Measurements from ENCODE around the gene BTBD1. TPM values are rescaled to one million over a fixed set of nuclear protein-coding genes. Genes with fewer than 3 reads are reported as not detected.
"Not testable (repeated sequence)": the region's sequence is repeated elsewhere in the genome, so short reads cannot be mapped to it uniquely, and the experiment has no call there.

The BTBD1 gene
- total and polyA plus RNA-seq, 7 donors = 32.1 to 82.4 (median 64.2) TPM

DNA sequence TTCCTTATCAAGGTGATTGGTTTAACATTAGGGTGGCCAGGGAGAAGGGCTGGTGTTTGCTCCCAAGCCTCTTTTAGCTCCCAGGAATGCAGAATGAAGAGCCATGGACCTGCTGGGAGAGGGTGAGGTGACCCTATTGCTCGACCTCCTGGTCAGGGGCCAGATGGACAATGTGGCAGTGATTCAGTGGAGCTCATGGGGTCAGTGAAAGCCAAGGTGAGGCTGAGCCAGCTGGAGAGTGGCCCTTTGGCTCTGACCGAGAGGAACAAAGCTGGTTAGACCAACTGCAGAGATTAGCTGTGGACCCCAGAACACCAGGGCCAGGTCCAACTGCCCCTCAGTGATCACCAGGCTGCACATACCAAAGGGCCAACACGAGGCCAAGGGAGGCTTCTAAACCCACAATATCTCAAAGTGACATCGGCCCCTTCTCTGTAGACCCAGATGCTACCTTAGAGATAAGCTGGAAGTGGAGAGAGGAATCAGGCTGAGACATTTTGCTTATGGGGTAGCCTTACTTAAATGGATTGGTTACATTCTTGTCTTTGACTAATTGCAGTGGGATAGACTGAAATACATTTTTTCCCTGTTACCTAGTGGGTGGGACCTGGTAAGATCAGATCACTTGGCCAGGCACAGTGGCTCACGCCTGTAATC is 15.8 kb upstream of the BTBD1 start:
- Histone ChIP-seq H3K4me3 (no peak overlapping the region), H3K27me3 (peaks cover 0 to 18% (median 4%) of the 10 kb centered on the region in 3 donors), H3K27ac (no peak overlapping the region), H3K36me3 (no peaks in the 10 kb centered on the region), H3K9me3 (no peaks in the 10 kb centered on the region), H3K4me1 (no peaks in the 10 kb centered on the region)
- TF ChIP-seq EP300 (IDR thresholded peaks at IDR 0.05) (no peak), POLR2A (IDR thresholded peaks at IDR 0.05) (no peak), POLR2AphosphoS5 (IDR thresholded peaks at IDR 0.05) (no peak)
- no peak for DNase-seq
- intact Hi-C loops (cut with DNase I) = no loop called here
- 72 to 84% methylated on average over 5 of the region's 5 CpGs for WGBS, 2 donors

DNA sequence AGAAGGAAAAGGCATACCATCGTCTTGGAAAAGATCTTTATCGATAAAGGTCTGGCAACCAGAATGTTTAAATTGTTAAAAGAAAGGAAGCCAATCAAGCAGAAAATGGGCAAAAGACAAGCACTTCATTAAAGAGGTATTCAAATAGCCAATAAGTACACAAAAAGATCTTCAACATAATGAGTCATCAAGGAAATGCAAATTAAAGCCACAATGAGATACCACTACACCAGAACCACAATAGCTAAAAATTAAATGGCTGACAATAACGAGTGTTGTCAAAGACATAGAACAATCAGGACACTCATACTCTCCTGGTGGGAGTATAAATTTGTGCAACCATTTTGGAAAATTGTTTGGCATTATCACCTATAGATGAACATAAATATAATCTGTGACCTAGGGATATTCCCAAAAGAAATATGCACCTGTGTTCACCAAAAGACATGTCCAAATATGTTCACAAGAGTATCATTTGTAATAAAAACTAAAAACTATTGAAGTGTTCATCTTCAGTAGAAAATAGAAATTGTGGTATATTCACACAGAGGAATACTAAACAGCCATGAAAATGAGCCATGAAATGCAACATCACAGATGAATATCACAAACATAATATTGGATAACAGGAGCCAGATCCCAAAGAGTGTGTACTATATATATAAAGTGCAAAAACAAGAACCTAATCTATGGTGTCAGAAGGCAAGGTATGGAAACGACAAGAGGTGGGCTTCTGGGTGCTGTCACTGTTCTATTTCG is 14.4 kb upstream of the BTBD1 start:
- WGBS, 2 donors = 84 to 86% methylated on average over 5 of the region's 5 CpGs
- DNase-seq = no peak
- intact Hi-C loops (cut with DNase I) = no loop called here
- Histone ChIP-seq H3K27me3 (peaks cover 0 to 20% (median 4%) of the 10 kb centered on the region in 3 donors), H3K9me3 (no peaks in the 10 kb centered on the region), H3K36me3 (no peaks in the 10 kb centered on the region), H3K27ac (no peak overlapping the region), H3K4me1 (no peaks in the 10 kb centered on the region), H3K4me3 (no peak overlapping the region)
- TF ChIP-seq, protein P1, sequence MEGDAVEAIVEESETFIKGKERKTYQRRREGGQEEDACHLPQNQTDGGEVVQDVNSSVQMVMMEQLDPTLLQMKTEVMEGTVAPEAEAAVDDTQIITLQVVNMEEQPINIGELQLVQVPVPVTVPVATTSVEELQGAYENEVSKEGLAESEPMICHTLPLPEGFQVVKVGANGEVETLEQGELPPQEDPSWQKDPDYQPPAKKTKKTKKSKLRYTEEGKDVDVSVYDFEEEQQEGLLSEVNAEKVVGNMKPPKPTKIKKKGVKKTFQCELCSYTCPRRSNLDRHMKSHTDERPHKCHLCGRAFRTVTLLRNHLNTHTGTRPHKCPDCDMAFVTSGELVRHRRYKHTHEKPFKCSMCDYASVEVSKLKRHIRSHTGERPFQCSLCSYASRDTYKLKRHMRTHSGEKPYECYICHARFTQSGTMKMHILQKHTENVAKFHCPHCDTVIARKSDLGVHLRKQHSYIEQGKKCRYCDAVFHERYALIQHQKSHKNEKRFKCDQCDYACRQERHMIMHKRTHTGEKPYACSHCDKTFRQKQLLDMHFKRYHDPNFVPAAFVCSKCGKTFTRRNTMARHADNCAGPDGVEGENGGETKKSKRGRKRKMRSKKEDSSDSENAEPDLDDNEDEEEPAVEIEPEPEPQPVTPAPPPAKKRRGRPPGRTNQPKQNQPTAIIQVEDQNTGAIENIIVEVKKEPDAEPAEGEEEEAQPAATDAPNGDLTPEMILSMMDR (IDR thresholded peaks at IDR 0.05) = no peak
- no peak for TF ChIP-seq POLR2AphosphoS5 (IDR thresholded peaks at IDR 0.05)
- TF ChIP-seq EP300 (IDR thresholded peaks at IDR 0.05) = no peak
- TF ChIP-seq POLR2A (IDR thresholded peaks at IDR 0.05) = no peak

DNA sequence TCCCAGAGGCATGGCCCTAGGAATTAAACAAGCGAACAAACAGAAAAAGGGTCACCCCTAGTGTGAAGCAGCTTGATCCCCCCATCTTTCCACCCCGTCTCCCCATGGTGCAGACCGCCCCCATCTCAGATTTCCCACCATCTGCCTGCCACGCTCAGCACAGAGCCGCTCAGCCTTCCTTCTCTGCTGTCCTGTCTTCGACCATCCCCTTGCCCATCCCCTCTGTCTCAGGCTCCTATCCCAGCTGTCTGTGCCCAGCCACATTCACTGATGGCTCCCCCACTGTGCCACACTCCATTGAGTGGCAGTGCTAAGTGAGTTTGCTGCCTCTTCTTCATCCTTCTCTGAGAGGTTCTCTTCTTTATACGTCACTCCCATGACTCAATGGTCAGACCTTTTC is 11.7 kb upstream of the BTBD1 start:
- Histone ChIP-seq H3K9me3 (peaks cover 0 to under 1% (median 0%) of the 10 kb centered on the region in 4 donors), H3K4me3 (no peak overlapping the region), H3K27me3 (peaks cover 0 to 20% (median 4%) of the 10 kb centered on the region in 3 donors), H3K4me1 (no peaks in the 10 kb centered on the region), H3K36me3 (no peaks in the 10 kb centered on the region), H3K27ac (no peak overlapping the region)
- intact Hi-C loops (cut with DNase I) = no loop called here
- WGBS, 2 donors = 71 to 79% methylated on average over 7 of the region's 7 CpGs
- no peak for DNase-seq
- TF ChIP-seq POLR2AphosphoS5 (IDR thresholded peaks at IDR 0.05) = no peak

DNA sequence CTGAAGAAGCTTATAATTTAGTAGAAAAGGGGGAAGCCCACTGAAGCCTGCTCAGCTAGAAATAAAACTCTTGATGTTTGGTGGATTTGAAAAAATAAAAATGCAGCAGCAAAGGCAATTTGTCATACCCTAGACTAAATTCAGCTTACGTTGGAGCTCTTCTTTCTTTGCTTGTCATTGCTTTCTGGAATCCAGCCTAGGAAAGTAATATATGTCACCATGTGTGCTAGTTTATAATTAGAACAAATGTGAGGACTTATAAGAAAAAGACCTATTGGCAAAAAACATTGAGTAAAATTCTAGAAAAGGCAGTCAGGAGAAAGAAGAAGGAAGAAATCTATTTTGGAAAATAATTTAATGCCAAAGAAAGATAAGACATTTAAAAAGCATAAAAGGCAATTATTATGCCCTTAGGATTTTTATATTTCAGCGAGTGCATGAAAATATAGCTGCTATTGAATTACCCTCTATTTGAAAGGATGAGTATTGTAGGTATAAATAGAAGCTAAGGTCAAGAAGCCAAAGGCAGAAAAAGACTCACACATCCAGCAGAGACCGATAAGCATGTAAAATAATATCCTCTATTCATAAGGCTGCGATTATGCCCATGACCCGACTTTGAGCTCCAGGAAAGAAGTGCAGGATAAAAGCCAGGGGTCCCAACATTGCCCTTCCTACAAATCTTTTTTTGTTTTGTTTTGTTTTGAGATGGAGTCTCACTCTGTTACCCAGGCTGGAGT is 10.6 kb upstream of the BTBD1 start:
- TF ChIP-seq POLR2AphosphoS5 (IDR thresholded peaks at IDR 0.05) (no peak), POLR2A (IDR thresholded peaks at IDR 0.05) (no peak), EP300 (IDR thresholded peaks at IDR 0.05) (no peak)
- TF ChIP-seq, protein P1 (IDR thresholded peaks at IDR 0.05) = no peak
- H3K4me3 ChIP-seq = no peak overlapping the region
- peaks cover 0 to 20% (median 4%) of the 10 kb centered on the region in 3 donors for H3K27me3 ChIP-seq
- H3K4me1 ChIP-seq = no peaks in the 10 kb centered on the region
- intact Hi-C loops (cut with DNase I) = no loop called here
- peaks cover 0 to 7% (median 2%) of the 10 kb centered on the region in 4 donors for H3K9me3 ChIP-seq
- 67 to 71% methylated on average over 5 of the region's 5 CpGs for WGBS, 2 donors
- H3K27ac ChIP-seq = no peak overlapping the region
- no peaks in the 10 kb centered on the region for H3K36me3 ChIP-seq
- DNase-seq = no peak

DNA sequence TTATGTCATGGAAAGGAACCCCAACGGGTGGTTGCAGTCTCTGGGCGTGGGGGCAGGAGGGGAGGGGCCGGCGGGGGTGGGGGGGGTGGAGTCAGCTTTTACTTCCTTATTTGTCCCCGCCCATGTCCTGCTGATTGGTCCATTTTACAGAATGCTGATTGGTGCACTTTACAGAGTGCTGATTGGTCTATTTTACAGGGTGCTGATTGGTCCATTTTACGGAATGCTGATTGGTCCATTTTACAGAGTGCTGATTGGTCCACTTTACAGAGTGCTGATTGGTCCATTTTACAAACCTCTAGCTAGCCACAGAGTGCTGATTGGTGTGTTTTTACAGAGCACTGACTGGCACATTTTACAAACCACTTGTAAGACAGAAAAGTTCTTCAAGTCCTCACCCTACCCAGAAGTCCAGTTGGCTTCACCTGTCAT is 2.2 kb upstream of the BTBD1 start:
- H3K27ac ChIP-seq; H3K4me3 ChIP-seq; H3K27me3 ChIP-seq; H3K36me3 ChIP-seq; H3K9me3 ChIP-seq; DNase-seq; intact Hi-C loops (cut with DNase I): not testable (repeated sequence)
- H3K4me1 ChIP-seq = peaks cover 0 to 23% (median 21%) of the 10 kb centered on the region in 4 donors
- WGBS, 2 donors = 41 to 56% methylated on average over 6 of the region's 6 CpGs

DNA sequence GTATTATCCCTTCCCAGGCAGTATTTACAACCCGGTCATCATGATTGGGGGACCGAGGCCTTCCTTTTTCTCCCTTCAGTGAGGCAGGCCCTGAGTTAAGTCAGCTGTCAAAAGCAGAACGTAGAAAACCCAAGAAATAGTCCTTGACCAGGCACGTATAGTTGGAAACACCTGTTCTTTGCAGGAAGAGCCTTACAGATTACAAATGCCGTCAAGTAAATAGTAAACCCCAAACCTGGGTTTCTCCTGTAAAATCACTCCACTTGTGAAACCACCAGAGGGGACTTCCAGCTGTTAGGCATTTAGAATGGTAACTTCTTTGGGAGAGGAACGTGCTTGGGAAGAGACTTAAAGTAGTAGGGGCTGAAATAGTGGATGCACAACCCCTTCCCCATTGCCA is 1.0 kb upstream of the BTBD1 start:
- WGBS, 2 donors = 81 to 89% methylated on average over 6 of the region's 6 CpGs
- intact Hi-C loops (cut with DNase I) = no loop called here
- Histone ChIP-seq H3K4me3 (no peak overlapping the region), H3K4me1 (peaks cover 0 to 35% (median 33%) of the 10 kb centered on the region in 4 donors), H3K9me3 (peaks cover 0 to 2% (median 0%) of the 10 kb centered on the region in 4 donors), H3K27ac (peak overlapping the region; percentile 91 to 99 (median 96)), H3K27me3 (no peaks in the 10 kb centered on the region), H3K36me3 (no peaks in the 10 kb centered on the region)
- DNase-seq = no peak
- TF ChIP-seq EP300 (IDR thresholded peaks at IDR 0.05) (no peak), POLR2AphosphoS5 (IDR thresholded peaks at IDR 0.05) (no peak), POLR2A (IDR thresholded peaks at IDR 0.05) (no peak)
- TF ChIP-seq, protein P1 (IDR thresholded peaks at IDR 0.05) = no peak
